Hippocampal formation (tissue), 2 donors: ENCODE results near the gene HOXB8.

Experiments used
- DNase-seq, 2 donors: peaks; one replicate each; lab custom pipeline; 2025; lab: John Stamatoyannopoulos, UW

The HOXB8 gene

GRCh38 chr17:48624544-48625494, 9.7 kb upstream of the HOXB8 start:
- DNase-seq: no peak

- no peak for DNase-seq
These were observed 9.0 kb upstream of the HOXB8 start for GRCh38 chr17:48624118-48624517.

- no peak for DNase-seq
These were observed 8.5 kb upstream of the HOXB8 start for GRCh38 chr17:48623583-48623982.

GRCh38 chr17:48622857-48623256, 7.8 kb upstream of the HOXB8 start:
- DNase-seq: no peak

GRCh38 chr17:48621410-48622392, 6.6 kb upstream of the HOXB8 start:
- no peak for DNase-seq

GRCh38 chr17:48620461-48621139, 5.5 kb upstream of the HOXB8 start:
- DNase-seq: no peak

- no peak for DNase-seq
These were observed 4.8 kb upstream of the HOXB8 start for GRCh38 chr17:48619826-48620449.

GRCh38 chr17:48618256-48618896, 3.3 kb upstream of the HOXB8 start:
- peak; percentile 51 to 73 for DNase-seq

GRCh38 chr17:48617471-48618255, 2.6 kb upstream of the HOXB8 start:
- DNase-seq: no peak

- DNase-seq: no peak
These were observed 1.8 kb upstream of the HOXB8 start for GRCh38 chr17:48616717-48617470.

- no peak for DNase-seq
These were observed 1.0 kb upstream of the HOXB8 start for GRCh38 chr17:48615963-48616716.

- DNase-seq: no peak
These were observed 1.0 kb downstream of the HOXB8 start for GRCh38 chr17:48613862-48614694.

GRCh38 chr17:48612854-48613691, 2.0 kb downstream of the HOXB8 start:
- no peak for DNase-seq

GRCh38 chr17:48612456-48612853, 2.6 kb downstream of the HOXB8 start:
- no peak for DNase-seq

GRCh38 chr17:48611681-48612455, 3.2 kb downstream of the HOXB8 start:
- no peak for DNase-seq

- no peak for DNase-seq
These were observed 3.9 kb downstream of the HOXB8 start for GRCh38 chr17:48611213-48611612.
